Measurements from ENCODE around the gene MSI2. TPM values are rescaled to one million over a fixed set of nuclear protein-coding genes. Genes with fewer than 3 reads are reported as not detected.

The MSI2 gene
- total and polyA plus RNA-seq, 2 donors = 19.0 to 43.4 TPM

GRCh38 chr17:57269052-57269451, 12.7 kb downstream of the MSI2 start:
- no peak overlapping the region for H3K4me3 ChIP-seq (ENCODE audit: low read depth, low read length)
- no peaks in the 10 kb centered on the region for H3K4me1 ChIP-seq (ENCODE audit: insufficient read depth)
- DNase-seq (ENCODE audit: extremely low spot score) = no peak
- WGBS = 94% methylated on average over 3 of the region's 3 CpGs
- H3K36me3 ChIP-seq (ENCODE audit: insufficient read depth) = no peaks in the 10 kb centered on the region
- H3K27ac ChIP-seq (ENCODE audit: low read depth) = no peak overlapping the region

DNA sequence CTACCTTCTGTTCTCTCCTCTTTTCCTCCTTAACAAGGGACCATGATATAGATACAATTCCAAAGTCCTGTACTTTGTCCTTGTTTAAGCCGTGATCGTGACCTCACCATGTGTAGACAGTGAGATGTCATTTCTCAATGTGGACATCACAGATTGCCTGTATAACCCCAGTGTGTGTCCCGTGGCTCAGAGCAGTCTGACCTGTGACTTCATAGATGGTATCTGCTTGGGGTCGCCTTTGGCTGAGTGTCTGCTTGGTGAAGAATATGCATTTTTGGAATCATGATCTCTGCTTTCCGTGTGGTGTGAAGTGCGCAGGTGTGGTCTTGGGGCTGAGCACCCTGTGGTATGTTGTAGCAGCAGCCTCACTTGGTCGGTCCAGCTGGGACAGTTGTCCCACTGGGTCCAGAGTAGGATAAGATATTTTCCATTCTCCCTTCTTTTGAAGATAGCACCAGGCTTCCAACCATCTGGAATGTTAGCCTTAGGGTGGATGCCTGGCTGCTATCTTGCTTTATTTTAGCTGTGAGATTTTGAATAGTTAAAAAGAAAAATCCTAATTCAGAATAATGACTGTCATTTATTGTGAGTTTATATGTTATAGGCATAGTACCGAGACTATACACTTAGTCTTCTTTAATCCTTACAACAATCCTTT, 13.4 kb downstream of the MSI2 start:
- H3K36me3 ChIP-seq (ENCODE audit: insufficient read depth) = no peaks in the 10 kb centered on the region
- no peak overlapping the region for H3K4me3 ChIP-seq (ENCODE audit: low read depth, low read length)
- no peak overlapping the region for H3K27ac ChIP-seq (ENCODE audit: low read depth)
- 93% methylated on average over 8 of the region's 8 CpGs for WGBS
- H3K4me1 ChIP-seq (ENCODE audit: insufficient read depth) = no peaks in the 10 kb centered on the region
- DNase-seq (ENCODE audit: extremely low spot score) = no peak

- DNase-seq (ENCODE audit: extremely low spot score) = no peak
- no peaks in the 10 kb centered on the region for H3K36me3 ChIP-seq (ENCODE audit: insufficient read depth)
- H3K27ac ChIP-seq (ENCODE audit: low read depth) = no peak overlapping the region
- H3K4me1 ChIP-seq (ENCODE audit: insufficient read depth) = no peaks in the 10 kb centered on the region
- WGBS = 64% methylated on average over 7 of the region's 7 CpGs
- no peak overlapping the region for H3K4me3 ChIP-seq (ENCODE audit: low read depth, low read length)
Observed at GRCh38 chr17:57270801-57271245, 14.5 kb downstream of the MSI2 start.

GRCh38 chr17:57271821-57272220, 15.5 kb downstream of the MSI2 start:
- 88% methylated on average over 6 of the region's 6 CpGs for WGBS
- no peak overlapping the region for H3K4me3 ChIP-seq (ENCODE audit: low read depth, low read length)
- no peak overlapping the region for H3K27ac ChIP-seq (ENCODE audit: low read depth)
- no peaks in the 10 kb centered on the region for H3K36me3 ChIP-seq (ENCODE audit: insufficient read depth)
- H3K4me1 ChIP-seq (ENCODE audit: insufficient read depth) = no peaks in the 10 kb centered on the region
- no peak for DNase-seq (ENCODE audit: extremely low spot score)

- no peaks in the 10 kb centered on the region for H3K36me3 ChIP-seq (ENCODE audit: insufficient read depth)
- WGBS = 90% methylated on average over 6 of the region's 6 CpGs
- no peak overlapping the region for H3K27ac ChIP-seq (ENCODE audit: low read depth)
- H3K4me3 ChIP-seq (ENCODE audit: low read depth, low read length) = no peak overlapping the region
- H3K4me1 ChIP-seq (ENCODE audit: insufficient read depth) = no peaks in the 10 kb centered on the region
- DNase-seq (ENCODE audit: extremely low spot score) = no peak
Observed at GRCh38 chr17:57273490-57273889, 17.2 kb downstream of the MSI2 start.

- no peaks in the 10 kb centered on the region for H3K36me3 ChIP-seq (ENCODE audit: insufficient read depth)
- WGBS = 87% methylated on average over 3 of the region's 3 CpGs
- H3K4me1 ChIP-seq (ENCODE audit: insufficient read depth) = no peaks in the 10 kb centered on the region
- no peak for DNase-seq (ENCODE audit: extremely low spot score)
- H3K4me3 ChIP-seq (ENCODE audit: low read depth, low read length) = no peak overlapping the region
- no peak overlapping the region for H3K27ac ChIP-seq (ENCODE audit: low read depth)
Observed at GRCh38 chr17:57274162-57274561, 17.8 kb downstream of the MSI2 start.

- Histone ChIP-seq H3K36me3 (ENCODE audit: insufficient read depth) (peaks cover 2% of the 10 kb centered on the region), H3K27ac (ENCODE audit: low read depth) (no peak overlapping the region), H3K4me3 (ENCODE audit: low read depth, low read length) (no peak overlapping the region), H3K4me1 (ENCODE audit: insufficient read depth) (no peaks in the 10 kb centered on the region)
- no peak for DNase-seq (ENCODE audit: extremely low spot score)
- 95% methylated on average over 6 of the region's 6 CpGs for WGBS
Observed at GRCh38 chr17:57275071-57275764, 18.9 kb downstream of the MSI2 start.

GRCh38 chr17:57276621-57277020, 20.3 kb downstream of the MSI2 start:
- no peak overlapping the region for H3K27ac ChIP-seq (ENCODE audit: low read depth)
- peaks cover 2% of the 10 kb centered on the region for H3K36me3 ChIP-seq (ENCODE audit: insufficient read depth)
- no peak for DNase-seq (ENCODE audit: extremely low spot score)
- H3K4me1 ChIP-seq (ENCODE audit: insufficient read depth) = no peaks in the 10 kb centered on the region
- WGBS = 94% methylated on average over 9 of the region's 9 CpGs
- no peak overlapping the region for H3K4me3 ChIP-seq (ENCODE audit: low read depth, low read length)

- Histone ChIP-seq H3K36me3 (ENCODE audit: insufficient read depth) (peaks cover 2% of the 10 kb centered on the region), H3K27ac (ENCODE audit: low read depth) (no peak overlapping the region), H3K4me1 (ENCODE audit: insufficient read depth) (peaks cover 1% of the 10 kb centered on the region), H3K4me3 (ENCODE audit: low read depth, low read length) (no peak overlapping the region)
- no peak for DNase-seq (ENCODE audit: extremely low spot score)
- WGBS = 85% methylated on average over 8 of the region's 8 CpGs
Observed at GRCh38 chr17:57277923-57278604, 21.7 kb downstream of the MSI2 start.

DNA sequence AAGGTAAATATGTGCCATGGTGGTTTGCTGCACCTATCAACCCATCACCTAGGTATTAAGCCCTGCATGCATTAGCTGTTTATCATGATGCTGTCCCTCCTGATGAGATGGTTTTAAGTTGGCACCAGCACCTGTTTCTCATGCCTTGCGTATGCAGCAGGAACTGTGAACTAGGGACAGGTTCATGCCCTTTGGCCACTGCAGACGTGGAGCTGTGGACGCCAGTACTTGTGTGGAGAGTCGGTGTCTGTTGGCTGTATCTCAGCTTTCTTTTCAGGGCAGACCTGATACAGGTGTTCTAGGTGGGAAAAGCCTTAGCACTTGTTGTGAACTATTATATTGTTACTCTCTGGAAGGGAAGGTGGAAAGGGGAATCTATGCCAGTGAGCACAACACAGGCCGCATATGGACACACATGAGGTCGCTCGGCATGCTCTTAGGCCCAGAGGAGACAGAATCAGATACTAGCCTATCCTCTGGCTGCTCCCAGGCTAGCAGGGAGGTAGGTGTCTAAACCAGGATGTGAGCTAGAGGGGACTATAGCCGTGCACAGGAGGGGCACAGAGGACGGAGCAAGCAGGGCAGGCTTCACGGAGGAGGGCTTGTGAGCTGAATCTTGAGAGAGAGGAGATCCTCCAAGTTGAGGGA, 22.5 kb downstream of the MSI2 start:
- Histone ChIP-seq H3K4me3 (ENCODE audit: low read depth, low read length) (no peak overlapping the region), H3K36me3 (ENCODE audit: insufficient read depth) (peaks cover 2% of the 10 kb centered on the region), H3K27ac (ENCODE audit: low read depth) (no peak overlapping the region), H3K4me1 (ENCODE audit: insufficient read depth) (peaks cover 1% of the 10 kb centered on the region)
- no peak for DNase-seq (ENCODE audit: extremely low spot score)
- WGBS = 96% methylated on average over 10 of the region's 10 CpGs

DNA sequence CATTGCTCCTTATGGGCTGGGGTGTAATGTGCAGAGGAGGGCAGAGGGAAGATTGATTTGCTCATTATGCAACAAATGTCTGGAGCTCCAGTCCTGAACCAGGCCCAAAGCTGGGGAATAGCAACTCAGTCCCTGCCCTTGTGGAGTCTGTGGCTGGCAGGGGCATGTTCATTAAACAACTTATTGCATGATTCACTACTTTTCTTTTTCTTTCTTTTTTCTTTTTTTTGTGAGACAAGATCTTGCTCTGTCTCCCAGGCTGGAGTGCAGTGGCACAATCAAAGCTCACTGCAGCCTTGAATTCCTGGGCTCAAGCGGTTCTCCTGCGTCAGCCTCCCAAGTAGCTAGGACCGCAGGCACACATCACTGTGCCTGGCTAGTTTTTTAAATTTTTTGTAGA, 23.1 kb downstream of the MSI2 start:
- 98% methylated on average over 3 of the region's 3 CpGs for WGBS
- DNase-seq (ENCODE audit: extremely low spot score) = no peak
- Histone ChIP-seq H3K4me1 (ENCODE audit: insufficient read depth) (peaks cover 1% of the 10 kb centered on the region), H3K36me3 (ENCODE audit: insufficient read depth) (peaks cover 2% of the 10 kb centered on the region), H3K4me3 (ENCODE audit: low read depth, low read length) (no peak overlapping the region), H3K27ac (ENCODE audit: low read depth) (no peak overlapping the region)

- H3K27ac ChIP-seq (ENCODE audit: low read depth) = no peak overlapping the region
- no peak for DNase-seq (ENCODE audit: extremely low spot score)
- peaks cover 2% of the 10 kb centered on the region for H3K36me3 ChIP-seq (ENCODE audit: insufficient read depth)
- H3K4me1 ChIP-seq (ENCODE audit: insufficient read depth) = peaks cover 1% of the 10 kb centered on the region
- WGBS = 86% methylated on average over 4 of the region's 4 CpGs
- no peak overlapping the region for H3K4me3 ChIP-seq (ENCODE audit: low read depth, low read length)
Observed at GRCh38 chr17:57281887-57282286, 25.6 kb downstream of the MSI2 start.

DNA sequence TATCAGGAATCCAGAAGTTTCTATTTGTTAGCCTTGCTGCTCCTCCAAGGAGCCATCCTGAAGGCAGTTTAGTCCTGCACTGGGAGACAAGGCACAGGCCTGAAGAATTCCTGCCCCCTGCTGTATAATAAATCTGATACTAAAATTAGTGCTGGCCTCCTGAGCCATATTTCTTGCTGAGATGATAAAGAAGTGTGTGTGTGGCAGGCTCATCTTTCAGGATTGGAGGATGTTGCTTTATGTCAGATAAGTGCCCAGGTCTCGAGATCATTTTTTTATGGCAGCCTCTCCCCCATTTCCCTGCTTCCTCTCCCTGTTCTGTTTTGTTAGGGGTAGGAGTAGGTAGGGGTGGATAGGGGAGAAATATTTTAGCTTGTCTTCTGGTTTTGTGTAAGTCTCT, 26.0 kb downstream of the MSI2 start:
- Histone ChIP-seq H3K4me3 (ENCODE audit: low read depth, low read length) (no peak overlapping the region), H3K4me1 (ENCODE audit: insufficient read depth) (peaks cover 1% of the 10 kb centered on the region), H3K36me3 (ENCODE audit: insufficient read depth) (peaks cover 2% of the 10 kb centered on the region), H3K27ac (ENCODE audit: low read depth) (no peak overlapping the region)
- no peak for DNase-seq (ENCODE audit: extremely low spot score)
- 38% methylated on average over 1 of the region's 1 CpG for WGBS
